ENCODE measurements around the gene POLDIP3.

DNA sequence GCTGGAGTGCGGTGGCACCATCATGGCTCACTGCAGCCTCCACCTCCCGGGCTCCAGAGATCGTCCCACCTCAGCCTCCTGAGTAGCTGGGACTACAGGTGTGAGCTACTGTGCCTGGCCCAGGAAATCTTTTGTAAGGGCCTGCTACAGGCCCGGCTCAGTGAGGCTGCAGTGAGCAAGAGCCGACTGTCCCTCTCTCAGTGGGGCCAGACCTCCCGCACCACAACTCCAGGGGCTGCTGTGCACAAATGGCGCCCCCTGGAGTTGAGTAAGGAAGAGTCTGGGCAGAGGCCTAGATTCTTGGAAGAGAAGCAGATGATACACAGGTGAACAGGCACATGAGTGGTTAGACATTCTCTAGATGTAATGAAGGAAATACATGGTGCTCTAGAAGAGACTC, 53.9 kb downstream of the POLDIP3 start:
- TF ChIP-seq CTCF (conservative IDR thresholded peaks at IDR 0.05; ENCODE audit: low read length) (peak; percentile 74), EZH2phosphoT487 (IDR thresholded peaks at IDR 0.05; ENCODE audit: borderline replicate concordance) (no peak)

Measured in Loucy (cell line).